ENCODE results near the gene ATP5MC2. TPM values are rescaled to one million over a fixed set of nuclear protein-coding genes. Genes with fewer than 3 reads are reported as not detected.
"Not testable (repeated sequence)": the region's sequence is repeated elsewhere in the genome, so short reads cannot be mapped to it uniquely, and the experiment has no call there.

The ATP5MC2 gene
- polyA plus RNA-seq, 3 donors = 498 to 587 (median 522) TPM

- no peak overlapping the region for H3K4me2 ChIP-seq (replicated peaks; ENCODE audit: extremely low read depth, low read length, poor library complexity, severe bottlenecking)
- H2AFZ ChIP-seq (ENCODE audit: insufficient read depth, low read depth, low read length, poor library complexity, severe bottlenecking) = no peak overlapping the region
- no CpG with 5 or more reads among the region's 1 CpG for WGBS (ENCODE audit: insufficient coverage)
- Mint-ChIP-seq H3K36me3 (no peaks in the 10 kb centered on the region), H3K27ac (no peak overlapping the region), H3K4me3 (no peak overlapping the region), H3K4me1 (no peaks in the 10 kb centered on the region), H3K9me3 (no peaks in the 10 kb centered on the region), H3K27me3 (ENCODE audit: low read depth in 3 of 3) (peaks cover 0 to 1% (median 1%) of the 10 kb centered on the region in 3 donors)
- no peak for TF ChIP-seq CTCF (IDR thresholded peaks at IDR 0.05)
- no peak for DNase-seq
- no peak overlapping the region for H3K4me3 ChIP-seq (replicated peaks in 1 of 3; ENCODE audit: low read depth in 2 of 3, low read length in 3 of 3)
- H3K9ac ChIP-seq (ENCODE audit: insufficient read depth, low read length, poor library complexity, severe bottlenecking) = no peak overlapping the region
- no peaks in the 10 kb centered on the region for H3K4me1 ChIP-seq (ENCODE audit: control insufficient read depth in 1 of 2, insufficient read depth in 2 of 2, low read length in 2 of 2)
- H3K9me3 ChIP-seq (replicated peaks in 1 of 2; ENCODE audit: control insufficient read depth in 1 of 2, insufficient read depth in 1 of 2, low read length in 2 of 2) = no peaks in the 10 kb centered on the region
- H3K36me3 ChIP-seq (replicated peaks in 1 of 2; ENCODE audit: control insufficient read depth in 1 of 2, insufficient read depth in 2 of 2, low read length in 2 of 2) = no peaks in the 10 kb centered on the region
- H4K20me1 ChIP-seq (ENCODE audit: insufficient read depth, low read length) = no peaks in the 10 kb centered on the region
- H3K27ac ChIP-seq (ENCODE audit: low read depth in 1 of 2, low read length in 2 of 2) = no peak overlapping the region
- no peaks in the 10 kb centered on the region for H3K27me3 ChIP-seq (ENCODE audit: control insufficient read depth in 2 of 2, insufficient read depth in 2 of 2, low read length in 2 of 2)
- intact Hi-C loops (cut with micrococcal nuclease) = no loop called here
- H3K79me2 ChIP-seq (ENCODE audit: insufficient read depth, low read length) = no peaks in the 10 kb centered on the region
Observed at GRCh38 chr12:53651737-53652136, 24.1 kb downstream of the ATP5MC2 start.

DNA sequence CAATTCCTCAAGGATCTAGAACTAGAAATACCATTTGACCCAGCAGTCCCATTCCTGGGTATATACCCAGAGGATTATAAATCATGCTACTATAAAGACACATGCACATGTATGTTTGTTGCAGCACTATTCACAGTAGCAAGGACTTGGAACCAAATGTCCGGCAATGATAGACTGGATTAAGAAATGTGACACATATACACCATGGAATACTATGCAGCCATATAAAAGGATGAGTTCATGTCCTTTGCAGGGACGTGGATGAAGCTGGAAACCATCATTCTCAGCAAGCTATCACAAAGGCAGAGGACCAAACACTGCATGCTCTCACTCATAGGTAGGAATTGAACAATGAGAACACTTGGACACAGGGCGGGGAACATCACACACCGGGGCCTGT lies 29.6 kb downstream of the ATP5MC2 start:
- H3K4me3 ChIP-seq (replicated peaks in 1 of 3; ENCODE audit: low read depth in 2 of 3, low read length in 3 of 3); H4K20me1 ChIP-seq (ENCODE audit: insufficient read depth, low read length); H2AFZ ChIP-seq (ENCODE audit: insufficient read depth, low read depth, low read length, poor library complexity, severe bottlenecking); H3K4me2 ChIP-seq (replicated peaks; ENCODE audit: extremely low read depth, low read length, poor library complexity, severe bottlenecking); H3K9me3 ChIP-seq (replicated peaks in 1 of 2; ENCODE audit: control insufficient read depth in 1 of 2, insufficient read depth in 1 of 2, low read length in 2 of 2); H3K4me3 Mint-ChIP-seq; H3K27me3 Mint-ChIP-seq (ENCODE audit: low read depth in 3 of 3); H3K79me2 ChIP-seq (ENCODE audit: insufficient read depth, low read length); H3K9ac ChIP-seq (ENCODE audit: insufficient read depth, low read length, poor library complexity, severe bottlenecking); intact Hi-C loops (cut with micrococcal nuclease); H3K4me1 Mint-ChIP-seq; H3K36me3 Mint-ChIP-seq; H3K36me3 ChIP-seq (replicated peaks in 1 of 2; ENCODE audit: control insufficient read depth in 1 of 2, insufficient read depth in 2 of 2, low read length in 2 of 2); H3K27me3 ChIP-seq (ENCODE audit: control insufficient read depth in 2 of 2, insufficient read depth in 2 of 2, low read length in 2 of 2); H3K4me1 ChIP-seq (ENCODE audit: control insufficient read depth in 1 of 2, insufficient read depth in 2 of 2, low read length in 2 of 2); H3K9me3 Mint-ChIP-seq; DNase-seq; H3K27ac Mint-ChIP-seq; H3K27ac ChIP-seq (ENCODE audit: low read depth in 1 of 2, low read length in 2 of 2): not testable (repeated sequence)
- WGBS (ENCODE audit: insufficient coverage) = no CpG with 5 or more reads among the region's 4 CpGs

All from CD14-positive monocyte (primary cell).